K562 (cell line): ENCODE measurements around the gene ADGRD1.

ENCODE experiments used
- NFATC3 ChIP-seq: fragments of 450-650 bp; IDR thresholded peaks from 2 replicates; pipeline ENCODE4 v1.6.1; 2017; ENCODE audit warnings: mild to moderate bottlenecking
- NFE2L1 ChIP-seq: fragments of 450-650 bp; IDR thresholded peaks from 2 replicates; pipeline ENCODE4 v1.6.1; 2016; ENCODE audit warnings: missing genetic modification characterization, low read depth, mild to moderate bottlenecking, missing compliant biosample characterization, moderate library complexity, borderline replicate concordance
- NFRKB ChIP-seq: fragments of 450-650 bp; IDR thresholded peaks from 2 replicates; pipeline ENCODE4 v1.6.1; 2016; ENCODE audit warnings: low read depth
- NR2F6 ChIP-seq: fragments of 450-650 bp; formaldehyde crosslinking; IDR thresholded peaks from 2 replicates; pipeline ENCODE4 v1.4.0; 2020; ENCODE audit warnings: mild to moderate bottlenecking
- RFX1 ChIP-seq: fragments of 450-650 bp; IDR thresholded peaks from 2 replicates; pipeline ENCODE4 v1.6.1; 2016; ENCODE audit warnings: mild to moderate bottlenecking, moderate library complexity
- TF ChIP-seq, protein P1 (sequence below): sonication (generic); formaldehyde crosslinking; IDR thresholded peaks from 2 replicates; pipeline ENCODE4 v1.8.0; 2022; ENCODE audit warnings: mild to moderate bottlenecking, low read depth, missing genetic modification reagents
- TF ChIP-seq, protein P2 (sequence below): sonication (generic); formaldehyde crosslinking; IDR thresholded peaks from 2 replicates; pipeline ENCODE4 v1.8.1; 2022; ENCODE audit warnings: missing genetic modification reagents
- TF ChIP-seq, protein P3 (sequence below), 3 experiments: IDR thresholded peaks in 2 of 3; conservative IDR thresholded peaks in 1 of 3; 2 replicates each; pipeline ENCODE4 v1.5.1; 2011 to 2012; ENCODE audit warnings: low read length in 3 of 3, mild to moderate bottlenecking in 3 of 3, control low read depth in 2 of 3, improper control_type of control experiment in 1 of 3, inconsistent platforms in 1 of 3, low read depth in 1 of 3, mixed read lengths in 1 of 3, moderate library complexity in 1 of 3; ENCODE audit not compliant: insufficient read depth in 2 of 3
- TF ChIP-seq, protein P4 (sequence below): IDR thresholded peaks from 3 replicates; pipeline ENCODE4 v1.6.1; 2011; ENCODE audit warnings: borderline replicate concordance, mild to moderate bottlenecking, moderate library complexity; ENCODE audit not compliant: insufficient read length; ENCODE audit errors: extremely low read depth
- TF ChIP-seq, protein P5 (sequence below): fragments of 250-450 bp; sonication (Bioruptor Pico); IDR thresholded peaks from 2 replicates; pipeline ENCODE4 v1.5.0; 2021
- TF ChIP-seq, protein P6 (sequence below): fragments of 450-650 bp; IDR thresholded peaks from 2 replicates; pipeline ENCODE4 v1.6.1; 2016; ENCODE audit warnings: antibody characterized with exemption

DNA sequence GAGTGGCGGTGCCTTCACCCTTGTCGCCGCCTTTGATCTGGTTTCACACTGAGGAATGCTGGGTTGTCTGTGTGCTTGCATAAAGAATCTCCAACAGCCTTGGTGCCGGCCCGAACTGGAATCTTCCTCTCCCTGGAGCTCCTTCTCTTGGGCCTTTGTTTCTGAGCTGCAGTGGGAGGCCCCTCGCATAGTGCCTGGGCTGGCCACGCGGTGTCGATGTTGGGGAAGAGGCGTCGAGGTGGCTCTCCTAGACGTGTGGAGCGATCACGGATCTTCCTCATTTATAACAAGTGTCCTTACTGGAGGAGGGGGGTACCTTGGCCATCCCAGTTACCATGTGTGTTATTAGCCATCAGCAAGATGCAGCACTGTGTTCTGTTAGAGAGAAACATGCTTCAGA, 60.6 kb downstream of the ADGRD1 start:
- TF ChIP-seq, protein P1, sequence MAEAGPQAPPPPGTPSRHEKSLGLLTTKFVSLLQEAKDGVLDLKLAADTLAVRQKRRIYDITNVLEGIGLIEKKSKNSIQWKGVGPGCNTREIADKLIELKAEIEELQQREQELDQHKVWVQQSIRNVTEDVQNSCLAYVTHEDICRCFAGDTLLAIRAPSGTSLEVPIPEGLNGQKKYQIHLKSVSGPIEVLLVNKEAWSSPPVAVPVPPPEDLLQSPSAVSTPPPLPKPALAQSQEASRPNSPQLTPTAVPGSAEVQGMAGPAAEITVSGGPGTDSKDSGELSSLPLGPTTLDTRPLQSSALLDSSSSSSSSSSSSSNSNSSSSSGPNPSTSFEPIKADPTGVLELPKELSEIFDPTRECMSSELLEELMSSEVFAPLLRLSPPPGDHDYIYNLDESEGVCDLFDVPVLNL (CRISPR knock-in tag) = no peak
- TF ChIP-seq NFATC3 (no peak), NR2F6 (CRISPR knock-in tag) (no peak), RFX1 (no peak), NFRKB (no peak), NFE2L1 (tag) (no peak)
- TF ChIP-seq, protein P2, sequence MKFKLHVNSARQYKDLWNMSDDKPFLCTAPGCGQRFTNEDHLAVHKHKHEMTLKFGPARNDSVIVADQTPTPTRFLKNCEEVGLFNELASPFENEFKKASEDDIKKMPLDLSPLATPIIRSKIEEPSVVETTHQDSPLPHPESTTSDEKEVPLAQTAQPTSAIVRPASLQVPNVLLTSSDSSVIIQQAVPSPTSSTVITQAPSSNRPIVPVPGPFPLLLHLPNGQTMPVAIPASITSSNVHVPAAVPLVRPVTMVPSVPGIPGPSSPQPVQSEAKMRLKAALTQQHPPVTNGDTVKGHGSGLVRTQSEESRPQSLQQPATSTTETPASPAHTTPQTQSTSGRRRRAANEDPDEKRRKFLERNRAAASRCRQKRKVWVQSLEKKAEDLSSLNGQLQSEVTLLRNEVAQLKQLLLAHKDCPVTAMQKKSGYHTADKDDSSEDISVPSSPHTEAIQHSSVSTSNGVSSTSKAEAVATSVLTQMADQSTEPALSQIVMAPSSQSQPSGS (CRISPR knock-in tag) = no peak
- TF ChIP-seq, protein P3, sequence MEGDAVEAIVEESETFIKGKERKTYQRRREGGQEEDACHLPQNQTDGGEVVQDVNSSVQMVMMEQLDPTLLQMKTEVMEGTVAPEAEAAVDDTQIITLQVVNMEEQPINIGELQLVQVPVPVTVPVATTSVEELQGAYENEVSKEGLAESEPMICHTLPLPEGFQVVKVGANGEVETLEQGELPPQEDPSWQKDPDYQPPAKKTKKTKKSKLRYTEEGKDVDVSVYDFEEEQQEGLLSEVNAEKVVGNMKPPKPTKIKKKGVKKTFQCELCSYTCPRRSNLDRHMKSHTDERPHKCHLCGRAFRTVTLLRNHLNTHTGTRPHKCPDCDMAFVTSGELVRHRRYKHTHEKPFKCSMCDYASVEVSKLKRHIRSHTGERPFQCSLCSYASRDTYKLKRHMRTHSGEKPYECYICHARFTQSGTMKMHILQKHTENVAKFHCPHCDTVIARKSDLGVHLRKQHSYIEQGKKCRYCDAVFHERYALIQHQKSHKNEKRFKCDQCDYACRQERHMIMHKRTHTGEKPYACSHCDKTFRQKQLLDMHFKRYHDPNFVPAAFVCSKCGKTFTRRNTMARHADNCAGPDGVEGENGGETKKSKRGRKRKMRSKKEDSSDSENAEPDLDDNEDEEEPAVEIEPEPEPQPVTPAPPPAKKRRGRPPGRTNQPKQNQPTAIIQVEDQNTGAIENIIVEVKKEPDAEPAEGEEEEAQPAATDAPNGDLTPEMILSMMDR (IDR thresholded peaks at IDR 0.05 in 2 of 3, conservative IDR thresholded peaks at IDR 0.05 in 1 of 3; ENCODE audit: insufficient read depth in 2 of 3, low read depth in 1 of 3, low read length in 3 of 3) = no peak
- TF ChIP-seq, protein P4, sequence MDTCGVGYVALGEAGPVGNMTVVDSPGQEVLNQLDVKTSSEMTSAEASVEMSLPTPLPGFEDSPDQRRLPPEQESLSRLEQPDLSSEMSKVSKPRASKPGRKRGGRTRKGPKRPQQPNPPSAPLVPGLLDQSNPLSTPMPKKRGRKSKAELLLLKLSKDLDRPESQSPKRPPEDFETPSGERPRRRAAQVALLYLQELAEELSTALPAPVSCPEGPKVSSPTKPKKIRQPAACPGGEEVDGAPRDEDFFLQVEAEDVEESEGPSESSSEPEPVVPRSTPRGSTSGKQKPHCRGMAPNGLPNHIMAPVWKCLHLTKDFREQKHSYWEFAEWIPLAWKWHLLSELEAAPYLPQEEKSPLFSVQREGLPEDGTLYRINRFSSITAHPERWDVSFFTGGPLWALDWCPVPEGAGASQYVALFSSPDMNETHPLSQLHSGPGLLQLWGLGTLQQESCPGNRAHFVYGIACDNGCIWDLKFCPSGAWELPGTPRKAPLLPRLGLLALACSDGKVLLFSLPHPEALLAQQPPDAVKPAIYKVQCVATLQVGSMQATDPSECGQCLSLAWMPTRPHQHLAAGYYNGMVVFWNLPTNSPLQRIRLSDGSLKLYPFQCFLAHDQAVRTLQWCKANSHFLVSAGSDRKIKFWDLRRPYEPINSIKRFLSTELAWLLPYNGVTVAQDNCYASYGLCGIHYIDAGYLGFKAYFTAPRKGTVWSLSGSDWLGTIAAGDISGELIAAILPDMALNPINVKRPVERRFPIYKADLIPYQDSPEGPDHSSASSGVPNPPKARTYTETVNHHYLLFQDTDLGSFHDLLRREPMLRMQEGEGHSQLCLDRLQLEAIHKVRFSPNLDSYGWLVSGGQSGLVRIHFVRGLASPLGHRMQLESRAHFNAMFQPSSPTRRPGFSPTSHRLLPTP = no peak
- TF ChIP-seq, protein P5, sequence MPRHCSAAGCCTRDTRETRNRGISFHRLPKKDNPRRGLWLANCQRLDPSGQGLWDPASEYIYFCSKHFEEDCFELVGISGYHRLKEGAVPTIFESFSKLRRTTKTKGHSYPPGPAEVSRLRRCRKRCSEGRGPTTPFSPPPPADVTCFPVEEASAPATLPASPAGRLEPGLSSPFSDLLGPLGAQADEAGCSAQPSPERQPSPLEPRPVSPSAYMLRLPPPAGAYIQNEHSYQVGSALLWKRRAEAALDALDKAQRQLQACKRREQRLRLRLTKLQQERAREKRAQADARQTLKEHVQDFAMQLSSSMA (CRISPR knock-in tag) = no peak
- TF ChIP-seq, protein P6, sequence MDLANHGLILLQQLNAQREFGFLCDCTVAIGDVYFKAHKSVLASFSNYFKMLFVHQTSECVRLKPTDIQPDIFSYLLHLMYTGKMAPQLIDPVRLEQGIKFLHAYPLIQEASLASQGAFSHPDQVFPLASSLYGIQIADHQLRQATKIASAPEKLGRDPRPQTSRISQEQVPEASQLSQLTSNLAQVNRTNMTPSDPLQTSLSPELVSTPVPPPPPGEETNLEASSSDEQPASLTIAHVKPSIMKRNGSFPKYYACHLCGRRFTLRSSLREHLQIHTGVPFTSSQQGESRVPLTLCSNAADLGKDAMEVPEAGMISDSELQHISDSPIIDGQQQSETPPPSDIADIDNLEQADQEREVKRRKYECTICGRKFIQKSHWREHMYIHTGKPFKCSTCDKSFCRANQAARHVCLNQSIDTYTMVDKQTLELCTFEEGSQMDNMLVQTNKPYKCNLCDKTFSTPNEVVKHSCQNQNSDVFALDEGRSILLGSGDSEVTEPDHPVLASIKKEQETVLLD = no peak
